IMR-90 (cell line): ENCODE results near the gene SEC14L1. TPM values are rescaled to one million over a fixed set of nuclear protein-coding genes. Genes with fewer than 3 reads are reported as not detected.

Experiments used
- ATAC-seq: fragments of 200-7000 bp; cut with Tn5 transposase; 2 replicates; pipeline ENCODE4 v1.9.1; 2020; ENCODE audit warnings: low read depth, mild to moderate bottlenecking, moderate library complexity
- BruUV-seq: library from RNA; stranded (reverse); fragments of 400-500 nt; replicated peaks from 2 replicates; lab custom pipeline; 2021; lab: Mats Ljungman, UMichigan
- CTCF ChIA-PET: fragments of 300-600 bp; formaldehyde crosslinking; extraction: SDS; loops from one replicate; lab custom pipeline; 2021; ENCODE audit warnings: antibody characterized with exemption; lab: Yijun Ruan, JAX
- POLR2A ChIA-PET: fragments of 300-600 bp; sonication (Branson Sonifier 250); formaldehyde crosslinking; loops from one replicate; lab custom pipeline; 2022; ENCODE audit warnings: antibody characterized with exemption; ENCODE audit not compliant: unreplicated experiment; lab: Charles Lee
- DNase-seq: peaks from one replicate; pipeline ENCODE4 v3.0.0; 2013
- H2AFZ ChIP-seq: replicated peaks from 2 replicates; pipeline ENCODE3; 2013; ENCODE audit warnings: low read length, mild to moderate bottlenecking; ENCODE audit not compliant: poor library complexity
- H2AK5ac ChIP-seq: 2 replicates; pipeline ENCODE4 v1.6.1; 2013; ENCODE audit warnings: low read depth, low read length, inconsistent platforms
- H2AK9ac ChIP-seq: replicated peaks from 2 replicates; pipeline ENCODE3; 2013; ENCODE audit warnings: mild to moderate bottlenecking, low read depth, low read length, moderate library complexity; ENCODE audit not compliant: poor library complexity
- H2BK120ac ChIP-seq: 2 replicates; pipeline ENCODE4 v1.6.1; 2013; ENCODE audit warnings: low read depth, low read length, inconsistent platforms
- H2BK15ac ChIP-seq: 3 replicates; pipeline ENCODE4 v1.6.1; 2013; ENCODE audit warnings: low read depth, low read length, inconsistent platforms
- H2BK20ac ChIP-seq: 2 replicates; pipeline ENCODE4 v1.6.1; 2013; ENCODE audit warnings: low read depth, mild to moderate bottlenecking, inconsistent platforms, low read length, moderate library complexity
- H2BK5ac ChIP-seq: 2 replicates; pipeline ENCODE4 v1.6.1; 2013; ENCODE audit warnings: mild to moderate bottlenecking, low read depth, low read length, inconsistent platforms; ENCODE audit not compliant: poor library complexity, severe bottlenecking
- H3K14ac ChIP-seq: replicated peaks from 2 replicates; pipeline ENCODE4 v1.6.1; 2013; ENCODE audit warnings: low read depth, low read length, inconsistent platforms
- H3K18ac ChIP-seq: 2 replicates; pipeline ENCODE4 v1.6.1; 2013; ENCODE audit warnings: low read depth, low read length, control low read depth
- H3K23ac ChIP-seq: 2 replicates; pipeline ENCODE4 v1.6.1; 2013; ENCODE audit warnings: low read depth, low read length, inconsistent platforms
- H3K27ac ChIP-seq: 2 replicates; pipeline ENCODE4 v1.5.1; 2013; ENCODE audit warnings: mild to moderate bottlenecking, control low read depth, low read length; ENCODE audit not compliant: insufficient read depth
- H3K27me3 ChIP-seq: 2 replicates; pipeline ENCODE4 v1.6.1; 2013; ENCODE audit warnings: low read length; ENCODE audit not compliant: control insufficient read depth, insufficient read depth
- H3K36me3 ChIP-seq: 2 replicates; pipeline ENCODE4 v1.6.1; 2013; ENCODE audit warnings: low read length, mixed read lengths; ENCODE audit not compliant: control insufficient read depth, insufficient read depth
- H3K4ac ChIP-seq: 2 replicates; pipeline ENCODE4 v1.6.1; 2013; ENCODE audit warnings: low read depth, low read length, inconsistent platforms
- H3K4me1 ChIP-seq: 2 replicates; pipeline ENCODE4 v1.6.1; 2013; ENCODE audit warnings: low read length, mixed read lengths; ENCODE audit not compliant: control insufficient read depth, insufficient read depth
- H3K4me2 ChIP-seq: 2 replicates; pipeline ENCODE4 v1.6.1; 2013; ENCODE audit warnings: low read depth, mild to moderate bottlenecking, control low read depth, low read length, moderate library complexity
- H3K4me3 ChIP-seq: 2 replicates; pipeline ENCODE4 v1.5.1; 2013; ENCODE audit warnings: low read depth, mild to moderate bottlenecking, control low read depth, low read length, moderate library complexity; ENCODE audit not compliant: insufficient read depth
- H3K56ac ChIP-seq: 2 replicates; pipeline ENCODE4 v1.6.1; 2013; ENCODE audit warnings: low read length, inconsistent platforms; ENCODE audit not compliant: insufficient read depth; ENCODE audit errors: extremely low read depth
- H3K79me1 ChIP-seq, 2 experiments: 2 replicates each; pipeline ENCODE4 v1.6.1; 2013; ENCODE audit warnings: low read length in 2 of 2, inconsistent platforms in 1 of 2, low read depth in 1 of 2
- H3K9ac ChIP-seq: 2 replicates; pipeline ENCODE4 v1.6.1; 2013; ENCODE audit warnings: low read depth, low read length, control low read depth
- H3K9me1 ChIP-seq: 2 replicates; pipeline ENCODE4 v1.6.1; 2013; ENCODE audit warnings: low read length, inconsistent platforms; ENCODE audit not compliant: insufficient read depth
- H3K9me3 ChIP-seq: 2 replicates; pipeline ENCODE4 v1.6.1; 2013; ENCODE audit warnings: low read length; ENCODE audit not compliant: control insufficient read depth, insufficient read depth
- H4K20me1 ChIP-seq: 2 replicates; pipeline ENCODE4 v1.6.1; 2013; ENCODE audit warnings: low read length, inconsistent platforms; ENCODE audit not compliant: insufficient read depth
- H4K5ac ChIP-seq: 2 replicates; pipeline ENCODE4 v1.6.1; 2013; ENCODE audit warnings: mild to moderate bottlenecking, low read depth, low read length, control low read depth
- H4K8ac ChIP-seq, 2 experiments: 2 replicates each; pipeline ENCODE4 v1.6.1; 2013; ENCODE audit warnings: low read depth in 2 of 2, low read length in 2 of 2, control low read depth in 1 of 2, inconsistent platforms in 1 of 2
- H4K91ac ChIP-seq: 2 replicates; pipeline ENCODE4 v1.6.1; 2013; ENCODE audit warnings: low read depth, low read length, inconsistent platforms; ENCODE audit not compliant: insufficient read depth
- CHD1 ChIP-seq: IDR thresholded peaks from 2 replicates; pipeline ENCODE4 v1.6.1; 2012; ENCODE audit warnings: low read depth, low read length, improper control_type of control experiment
- WGBS, 2 experiments: methylation state at CpG; one replicate each; pipeline versions ENCODE4 v1.1.5 to v1.1.7; 2013; ENCODE audit warnings: missing lambda C conversion rate in 2 of 2; ENCODE audit not compliant: insufficient read length in 1 of 2; ENCODE audit errors: extremely low coverage in 2 of 2; 5-methylcytosine and 5-hydroxymethylcytosine counted together
- dilution Hi-C: fragments of 300-500 bp; cut with HindIII; formaldehyde crosslinking; loops from one replicate; pipeline ENCODE4 v1.14.3; 2018; ENCODE audit warnings: low sequenced_read_pairs; ENCODE audit not compliant: unreplicated experiment
- in situ Hi-C: fragments of 300-500 bp; cut with MboI; formaldehyde crosslinking; loops from 3 replicates; pipeline ENCODE4 v1.14.3; 2019; ENCODE audit warnings: low sequenced_read_pairs, inconsistent platforms, mixed read lengths
- intact Hi-C: fragments of 100-400 bp; cut with micrococcal nuclease; formaldehyde crosslinking; loops from 2 replicates; pipeline ENCODE4 v1.10.0; 2022
- polyA plus RNA-seq, 3 experiments: library from polyadenylated mRNA; depleted of rRNA; stranded (reverse); fragments of >200 nt; gene quantifications; 2 replicates each; pipeline ENCODE4 v1.2.3, GENCODE V29; 2012; ENCODE audit warnings: low replicate concordance in 1 of 3
- total RNA-seq: library from RNA; depleted of rRNA; stranded (reverse); fragments of >200 nt; gene quantifications from 2 replicates; pipeline ENCODE4 v1.2.3, GENCODE V29; 2012

SEC14L1 gene
- total and polyA plus RNA-seq, 2 of the 4 experiments (the other 2 are of a cell fraction) = 24.9 to 35.8 TPM

DNA sequence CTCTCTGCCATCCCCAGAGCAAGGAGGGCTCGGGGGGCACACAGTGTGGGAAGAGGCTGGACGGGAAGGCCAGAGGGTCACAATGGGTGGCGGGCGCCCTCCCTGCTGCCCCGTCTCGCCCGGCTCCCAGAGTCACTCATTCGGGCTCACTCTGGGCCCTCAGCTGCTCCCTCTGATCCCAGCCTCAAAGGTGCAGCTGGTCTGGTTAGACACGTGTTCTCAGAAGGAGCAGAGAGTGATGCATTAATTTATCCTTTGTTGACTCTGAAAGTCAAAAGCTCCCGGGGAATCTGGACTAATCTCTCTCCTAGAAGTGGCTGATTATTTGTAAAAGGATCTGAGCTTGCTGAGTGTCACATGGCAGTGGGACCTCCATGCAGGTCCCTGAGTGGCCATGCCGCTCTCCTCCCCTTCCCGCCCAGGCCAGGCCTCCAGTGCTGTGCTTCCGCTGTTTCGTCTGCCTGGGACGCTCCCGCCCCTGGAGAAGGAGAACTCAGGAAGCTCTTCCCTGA lies 87.5 kb downstream of the SEC14L1 start:
- DNase-seq = no peak

More for the DNA sequence above, 87.5 kb downstream of the SEC14L1 start:
- no peak overlapping the region for H3K4ac ChIP-seq
- H3K9me1 ChIP-seq = no peaks in the 10 kb centered on the region; the same call in 1 of the 2 replicates
- in situ Hi-C loops = loop anchor here (5.0 to 25.0 kb wide), 2 partner anchors 51 to 366 kb away; partner anchors contain the start of gene MGAT5B
- no peak overlapping the region for H3K14ac ChIP-seq
- CTCF ChIA-PET = interaction anchor here (0.5 kb wide), 1 partner anchor 448 kb away, joined by 3 read pairs; no protein-coding TSS in a partner anchor
- H2AK5ac ChIP-seq = no peak overlapping the region
- dilution Hi-C loops = no loop called here
- peaks cover 3% of the 10 kb centered on the region; the same call in 1 of the 2 replicates for H3K9me3 ChIP-seq
- 76% methylated on average over 6 of the region's 16 CpGs; no CpG with 5 or more reads in 1 of the 2 experiments for WGBS, 2 experiments
- POLR2A ChIA-PET = no interaction called here
- no peak overlapping the region for H2BK20ac ChIP-seq
- H4K20me1 ChIP-seq = no peaks in the 10 kb centered on the region
- H3K4me3 ChIP-seq = no peak overlapping the region
- no peak overlapping the region for H4K5ac ChIP-seq
- no peaks in the 10 kb centered on the region for H3K4me1 ChIP-seq
- ATAC-seq = peak; percentile 14; the same call in 1 of the 2 replicates
- no peak overlapping the region for H3K4me2 ChIP-seq
- no peak overlapping the region for H3K27ac ChIP-seq
- H3K36me3 ChIP-seq = no peaks in the 10 kb centered on the region
- H2BK15ac ChIP-seq = no peak overlapping the region
- H3K56ac ChIP-seq = no peak overlapping the region
- H2AFZ ChIP-seq = no peak overlapping the region
- H2BK5ac ChIP-seq = no peak overlapping the region
- H2AK9ac ChIP-seq = no peak overlapping the region
- H4K8ac ChIP-seq = no peak overlapping the region
- H2BK120ac ChIP-seq = no peak overlapping the region
- no peak overlapping the region for H3K23ac ChIP-seq
- no TSS peak for BruUV-seq
- no peak overlapping the region for H3K18ac ChIP-seq
- H4K91ac ChIP-seq = no peak overlapping the region
- no peaks in the 10 kb centered on the region for H3K27me3 ChIP-seq
- intact Hi-C loops = no loop called here
- no peak for TF ChIP-seq CHD1
- H3K79me1 ChIP-seq = no peaks in the 10 kb centered on the region
- no peak overlapping the region for H3K9ac ChIP-seq
